GM19452 (cell line): ENCODE results near the gene LTB.

Source experiments
- ATAC-seq: cut with Tn5 transposase; IDR thresholded peaks from one replicate; pipeline ENCODE4 v1.9.1; 2021; ENCODE audit not compliant: unreplicated experiment

LTB gene, protein sequence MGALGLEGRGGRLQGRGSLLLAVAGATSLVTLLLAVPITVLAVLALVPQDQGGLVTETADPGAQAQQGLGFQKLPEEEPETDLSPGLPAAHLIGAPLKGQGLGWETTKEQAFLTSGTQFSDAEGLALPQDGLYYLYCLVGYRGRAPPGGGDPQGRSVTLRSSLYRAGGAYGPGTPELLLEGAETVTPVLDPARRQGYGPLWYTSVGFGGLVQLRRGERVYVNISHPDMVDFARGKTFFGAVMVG

DNA sequence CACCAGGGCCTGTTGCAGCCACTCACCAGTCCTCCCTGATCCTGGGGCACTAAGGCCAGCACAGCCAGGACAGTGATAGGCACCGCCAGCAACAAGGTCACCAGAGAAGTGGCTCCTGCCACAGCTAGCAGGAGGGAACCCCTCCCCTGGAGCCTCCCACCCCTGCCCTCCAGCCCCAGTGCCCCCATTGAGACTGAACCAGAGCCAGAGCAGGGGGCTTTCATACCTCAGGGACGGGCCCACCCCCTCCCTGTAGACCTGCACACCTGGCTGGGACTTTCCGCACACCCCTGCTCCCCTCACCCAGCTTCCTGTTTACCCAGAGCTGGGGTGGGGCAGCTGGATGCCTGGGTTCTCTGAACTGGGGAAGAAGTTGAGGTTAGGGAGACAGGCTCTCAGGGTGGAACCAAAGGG, at the start of gene LTB:
Gene LTB, minus strand, starts transcription at position 195 of the 414 bp plus-strand sequence. Its CDS starts 7 bp downstream, at position 188.
- ATAC-seq = no peak

DNA sequence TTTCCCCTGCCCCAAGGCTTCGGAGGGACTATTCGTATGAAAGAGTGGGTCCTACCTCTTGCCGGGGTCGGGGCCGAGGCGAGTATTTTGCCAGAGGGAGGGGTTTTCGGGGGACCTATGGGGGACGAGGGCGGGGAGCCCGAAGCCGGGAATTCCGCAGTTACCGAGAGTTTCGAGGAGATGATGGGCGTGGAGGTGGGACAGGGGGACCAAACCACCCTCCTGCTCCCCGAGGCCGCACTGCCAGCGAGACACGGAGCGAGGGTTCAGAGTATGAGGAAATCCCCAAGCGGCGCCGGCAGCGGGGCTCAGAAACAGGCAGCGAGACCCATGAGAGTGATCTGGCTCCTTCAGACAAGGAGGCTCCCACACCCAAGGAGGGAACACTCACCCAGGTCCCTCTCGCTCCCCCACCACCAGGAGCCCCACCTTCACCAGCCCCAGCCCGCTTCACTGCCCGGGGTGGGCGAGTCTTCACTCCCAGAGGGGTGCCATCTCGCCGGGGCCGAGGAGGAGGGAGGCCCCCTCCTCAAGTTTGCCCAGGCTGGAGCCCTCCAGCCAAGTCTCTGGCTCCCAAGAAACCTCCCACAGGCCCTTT, 49.6 kb upstream of the LTB start:
- no peak for ATAC-seq

DNA sequence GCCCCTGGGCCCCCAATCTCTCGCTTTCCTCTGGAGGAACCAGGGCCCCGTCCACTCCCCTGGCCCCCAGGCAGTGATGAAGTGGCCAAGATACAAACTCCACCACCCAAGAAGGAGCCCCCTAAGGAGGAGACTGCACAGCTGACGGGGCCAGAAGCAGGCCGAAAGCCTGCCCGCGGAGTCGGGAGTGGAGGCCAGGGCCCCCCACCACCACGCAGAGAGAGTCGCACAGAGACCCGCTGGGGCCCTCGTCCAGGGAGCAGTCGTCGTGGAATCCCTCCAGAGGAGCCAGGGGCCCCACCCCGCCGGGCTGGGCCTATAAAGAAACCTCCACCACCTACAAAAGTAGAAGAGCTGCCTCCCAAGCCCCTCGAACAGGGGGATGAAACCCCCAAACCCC, 49.0 kb upstream of the LTB start:
- ATAC-seq = no peak

DNA sequence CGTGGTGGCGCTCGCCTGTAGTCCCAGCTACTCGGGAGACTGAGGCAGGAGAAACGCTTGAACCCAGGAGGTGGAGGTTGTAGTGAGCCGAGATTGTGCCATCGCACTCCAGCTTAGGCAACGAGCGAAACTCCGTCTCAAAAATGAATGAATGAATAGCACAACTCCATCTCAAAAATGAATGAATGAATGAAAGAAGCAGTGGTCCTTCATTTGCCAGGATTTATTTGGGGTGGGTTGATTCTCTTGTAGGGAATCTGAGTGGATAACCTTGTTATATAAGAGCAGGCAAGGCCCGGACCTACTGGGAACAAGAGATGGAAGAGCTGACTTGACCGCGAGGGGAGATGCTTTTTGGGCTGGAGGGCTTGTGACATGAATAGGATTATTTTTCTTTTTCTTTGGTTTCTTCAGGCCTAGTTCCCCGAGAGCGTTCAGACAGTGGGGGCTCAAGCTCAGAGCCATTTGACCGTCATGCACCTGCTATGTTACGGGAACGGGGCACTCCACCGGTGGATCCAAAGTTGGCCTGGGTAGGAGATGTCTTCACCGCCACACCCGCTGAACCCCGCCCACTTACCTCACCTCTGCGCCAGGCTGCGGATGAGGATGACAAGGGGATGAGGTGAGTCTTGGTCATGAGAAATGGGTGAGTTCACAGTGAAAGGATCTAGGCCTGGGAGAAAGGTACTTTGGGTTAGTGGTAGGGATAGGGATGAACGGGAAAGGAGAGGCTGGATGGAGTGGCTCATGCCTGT, 48.1 kb upstream of the LTB start:
- ATAC-seq = no peak

DNA sequence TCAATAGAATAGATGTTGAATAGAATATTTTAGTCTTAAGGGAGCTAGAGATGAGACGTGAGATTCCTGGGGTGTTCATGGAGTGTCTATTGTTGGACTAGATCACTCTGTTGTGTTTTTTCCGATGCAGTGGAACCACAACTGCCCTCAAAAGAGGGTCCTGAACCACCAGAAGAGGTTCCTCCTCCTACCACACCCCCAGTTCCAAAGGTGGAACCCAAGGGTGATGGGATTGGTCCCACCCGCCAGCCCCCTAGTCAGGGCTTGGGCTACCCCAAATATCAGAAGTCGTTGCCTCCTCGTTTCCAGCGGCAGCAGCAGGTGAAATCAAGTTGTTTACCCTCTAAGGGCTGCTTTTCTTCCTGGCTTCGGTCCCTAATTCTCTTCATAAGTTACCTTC, 46.8 kb upstream of the LTB start:
- no peak for ATAC-seq

DNA sequence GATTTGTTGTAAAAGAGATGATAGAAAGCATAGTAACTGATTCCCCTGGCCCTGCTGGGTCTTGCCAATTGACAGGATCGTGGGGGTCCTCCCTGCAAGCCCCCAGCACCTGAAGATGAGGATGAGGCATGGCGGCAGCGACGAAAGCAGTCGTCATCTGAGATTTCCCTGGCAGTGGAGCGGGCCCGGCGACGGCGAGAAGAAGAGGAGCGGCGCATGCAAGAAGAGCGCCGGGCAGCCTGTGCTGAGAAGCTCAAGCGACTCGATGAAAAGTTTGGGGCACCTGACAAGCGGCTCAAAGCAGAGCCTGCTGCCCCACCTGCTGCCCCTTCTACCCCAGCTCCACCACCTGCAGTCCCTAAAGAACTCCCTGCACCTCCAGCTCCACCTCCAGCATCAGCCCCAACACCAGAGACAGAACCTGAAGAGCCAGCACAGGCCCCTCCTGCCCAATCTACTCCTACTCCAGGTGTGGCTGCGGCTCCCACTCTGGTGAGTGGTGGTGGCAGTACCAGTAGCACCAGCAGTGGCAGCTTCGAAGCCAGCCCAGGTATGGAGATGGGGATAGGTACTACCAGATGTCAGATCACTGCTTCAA, 45.6 kb upstream of the LTB start:
- ATAC-seq = no peak

DNA sequence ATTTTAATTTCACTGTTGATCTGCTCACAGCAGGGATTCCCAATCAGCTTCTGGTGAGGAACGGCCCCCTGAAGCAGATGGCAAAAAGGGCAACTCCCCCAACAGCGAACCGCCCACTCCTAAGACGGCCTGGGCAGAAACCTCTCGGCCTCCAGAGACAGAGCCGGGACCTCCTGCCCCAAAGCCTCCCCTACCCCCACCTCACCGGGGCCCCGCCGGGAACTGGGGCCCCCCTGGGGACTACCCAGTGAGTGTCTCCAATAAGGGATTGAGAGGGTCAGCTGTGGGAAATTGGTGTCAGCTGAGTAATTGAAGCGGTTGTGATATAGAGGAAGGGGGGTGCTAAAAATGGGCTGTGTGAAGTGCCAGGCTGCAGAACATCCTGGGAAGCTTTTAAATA, 44.7 kb upstream of the LTB start:
- ATAC-seq = no peak

DNA sequence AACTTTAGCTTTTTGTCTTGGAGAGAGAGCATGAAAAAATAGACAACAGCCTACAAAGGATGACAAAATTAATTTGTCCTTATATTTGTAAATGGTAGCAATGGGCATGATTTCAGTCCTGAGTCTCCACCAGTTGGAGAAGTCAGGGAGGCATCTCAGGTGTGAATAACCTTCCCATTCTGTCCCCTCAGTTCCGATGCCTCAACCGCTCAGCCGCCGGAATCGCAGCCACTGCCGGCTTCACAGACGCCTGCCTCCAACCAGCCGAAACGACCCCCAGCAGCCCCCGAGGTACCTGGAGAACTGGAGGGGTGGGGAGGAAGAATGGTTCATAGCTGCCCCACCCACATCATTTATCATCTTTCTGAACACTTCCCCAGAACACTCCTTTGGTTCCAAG, 41.8 kb upstream of the LTB start:
- no peak for ATAC-seq

DNA sequence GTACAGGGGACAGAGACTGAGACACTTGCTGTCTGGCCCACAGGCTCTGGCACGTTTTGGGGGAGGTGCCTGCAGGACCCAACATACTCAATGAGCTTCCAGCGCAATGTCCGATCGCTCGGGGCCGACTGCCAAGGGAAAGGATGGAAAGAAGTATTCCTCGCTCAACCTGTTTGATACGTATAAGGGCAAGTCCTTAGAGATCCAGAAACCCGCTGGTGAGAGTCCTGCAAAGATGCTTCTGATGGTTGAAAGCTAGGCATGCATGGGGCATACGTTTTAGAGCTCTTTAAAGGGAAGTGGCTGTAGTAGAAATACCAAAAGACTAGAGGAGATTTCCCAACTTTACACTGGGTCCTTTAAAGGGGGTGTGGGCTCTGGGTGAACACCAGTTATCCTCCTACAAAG, 40.5 kb upstream of the LTB start:
- ATAC-seq = no peak

DNA sequence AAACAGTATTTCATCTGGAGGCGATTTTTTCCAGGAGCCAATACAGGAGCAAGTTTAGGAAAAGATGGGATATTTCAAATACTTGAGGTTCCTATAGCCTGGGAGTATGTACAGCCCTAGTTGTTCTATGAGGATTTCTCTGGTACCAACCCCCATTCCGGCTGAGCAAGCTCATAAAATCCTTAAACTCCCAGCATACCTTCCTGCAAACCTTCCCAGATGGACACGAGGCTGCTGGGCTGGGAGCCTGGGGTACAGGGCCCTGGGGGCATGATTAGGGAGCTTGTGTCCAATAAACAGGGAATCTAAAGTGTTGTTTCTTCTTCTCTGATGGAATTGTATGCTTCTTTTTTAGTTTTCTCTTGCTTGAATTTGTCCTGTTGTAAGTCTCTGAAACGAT, 39.8 kb upstream of the LTB start:
- no peak for ATAC-seq

DNA sequence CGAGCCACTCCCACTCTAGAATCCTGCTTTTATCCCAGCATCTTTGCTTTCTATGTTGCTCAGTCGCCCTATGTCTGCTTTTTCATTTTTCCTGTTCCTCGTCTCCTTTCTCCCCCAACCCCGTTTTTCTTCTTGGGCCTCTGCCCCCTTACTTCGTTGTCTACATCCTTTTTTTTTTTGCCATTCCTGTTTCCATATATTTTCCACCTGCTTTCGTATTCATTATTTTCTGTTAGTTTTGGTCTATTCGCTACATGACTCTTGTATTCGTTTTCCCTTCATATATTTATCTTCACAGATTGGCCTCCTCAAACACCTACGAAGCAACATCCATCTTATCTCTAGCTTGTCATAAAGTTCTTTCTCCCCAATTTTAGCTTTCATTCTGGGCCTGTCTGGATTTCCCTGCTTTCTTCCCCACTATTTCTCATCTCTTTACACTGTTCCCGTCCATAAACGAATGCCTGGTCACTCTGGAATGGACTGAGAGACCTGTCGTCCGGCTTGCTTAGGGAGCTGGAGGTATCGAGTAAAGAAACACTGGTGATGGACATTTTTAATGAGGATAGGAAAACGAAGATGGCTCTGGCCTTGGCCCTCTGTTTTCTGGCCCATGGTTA, 39.2 kb upstream of the LTB start:
- no peak for ATAC-seq

DNA sequence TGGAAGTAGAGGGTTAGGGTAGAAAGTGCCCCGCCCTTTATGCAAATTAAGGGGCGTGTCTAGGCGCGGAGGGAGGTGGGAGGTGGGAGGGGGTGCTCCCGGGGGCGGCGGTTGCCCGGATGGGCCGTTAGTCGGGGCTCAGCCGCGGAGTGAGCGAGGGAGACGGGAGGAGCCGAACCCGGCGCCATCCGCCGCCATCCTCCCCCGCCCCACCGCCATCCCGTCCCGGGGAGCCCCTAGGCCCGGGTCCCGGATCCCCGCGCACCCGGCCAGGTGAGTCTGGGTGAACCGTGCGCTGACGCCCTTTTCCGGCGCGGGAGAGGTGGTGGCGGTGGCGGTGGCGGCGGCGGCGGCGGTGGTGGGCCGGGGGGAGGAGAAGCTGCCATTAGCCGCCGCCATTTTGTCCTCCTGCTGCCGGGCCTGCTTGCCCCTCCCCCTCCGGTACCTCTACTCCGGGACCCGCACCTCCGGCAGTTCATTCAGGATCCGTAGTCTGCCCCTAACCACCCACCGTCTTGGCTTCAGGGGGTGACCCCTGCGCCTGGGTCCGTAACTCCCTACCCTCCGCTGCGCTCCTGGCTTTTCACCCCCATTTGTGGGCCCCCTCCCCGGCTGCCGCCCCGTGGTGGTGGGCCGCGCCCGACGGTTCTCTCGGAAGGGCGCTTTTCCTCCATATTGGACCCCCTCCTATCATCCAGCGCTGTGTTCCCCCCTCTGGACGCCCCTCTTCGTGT, 38.5 kb upstream of the LTB start, which contains the start of gene PRRC2A:
Gene PRRC2A, plus strand, starts transcription at position 130 of the 734 bp plus-strand sequence. CDS start 2,075 bp downstream, outside the sequence.
- ATAC-seq = peak; percentile 52

DNA sequence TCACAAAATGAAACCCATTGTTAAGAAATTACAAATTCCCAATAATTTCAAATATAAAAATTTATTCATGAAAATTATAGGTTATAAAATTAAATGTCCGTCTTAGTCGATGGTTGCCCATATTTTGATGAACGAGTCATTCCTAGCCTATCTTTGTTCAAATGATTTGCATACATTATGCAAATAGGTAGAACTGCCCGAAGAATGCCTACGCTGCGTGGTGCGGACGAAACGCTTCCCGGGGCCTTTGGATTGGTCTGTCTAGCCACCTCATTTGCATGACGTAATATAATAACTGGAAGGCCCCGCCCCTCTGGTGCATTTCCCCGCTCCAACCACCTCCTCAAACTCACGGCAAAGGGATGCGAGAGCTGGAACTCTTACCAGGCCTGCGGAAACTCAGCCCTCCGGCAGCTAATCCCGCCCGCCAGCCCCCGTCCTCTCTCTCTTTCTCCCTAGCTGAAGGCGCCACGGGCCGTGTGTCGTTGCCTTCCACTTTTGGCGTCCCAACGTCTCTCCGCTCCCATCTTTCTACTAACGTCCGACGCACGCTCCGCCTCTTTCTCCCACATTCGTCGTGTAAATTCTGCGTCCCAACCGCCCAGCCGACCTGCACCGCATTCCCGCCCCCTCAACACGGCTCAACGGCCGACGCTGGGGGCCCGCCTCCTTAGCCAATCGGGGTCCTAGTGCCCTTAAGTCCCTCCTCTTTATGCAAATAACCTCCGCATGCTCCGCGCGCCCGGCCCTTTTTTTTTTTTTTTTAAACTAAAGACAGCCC, 37.8 kb upstream of the LTB start:
- peak; percentile 72 for ATAC-seq

DNA sequence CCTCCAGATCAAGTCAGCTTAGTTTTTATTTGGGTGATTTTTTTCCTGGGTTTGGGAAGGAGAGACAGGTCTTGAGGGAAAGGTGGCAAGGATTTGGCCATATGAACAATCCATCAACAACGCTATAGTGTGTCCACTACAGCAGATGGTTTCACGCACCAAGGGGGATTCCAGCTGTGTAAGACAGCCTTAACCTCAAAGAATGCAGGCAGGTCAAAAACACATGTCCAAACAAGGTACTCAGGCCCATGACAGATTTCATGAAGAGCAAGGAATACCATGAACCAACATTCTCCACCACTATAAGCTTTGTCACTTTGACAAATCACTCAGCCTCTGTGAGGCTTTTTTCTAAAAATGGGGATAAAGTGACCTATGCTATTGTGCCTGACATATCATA, 34.8 kb upstream of the LTB start:
- no peak for ATAC-seq

DNA sequence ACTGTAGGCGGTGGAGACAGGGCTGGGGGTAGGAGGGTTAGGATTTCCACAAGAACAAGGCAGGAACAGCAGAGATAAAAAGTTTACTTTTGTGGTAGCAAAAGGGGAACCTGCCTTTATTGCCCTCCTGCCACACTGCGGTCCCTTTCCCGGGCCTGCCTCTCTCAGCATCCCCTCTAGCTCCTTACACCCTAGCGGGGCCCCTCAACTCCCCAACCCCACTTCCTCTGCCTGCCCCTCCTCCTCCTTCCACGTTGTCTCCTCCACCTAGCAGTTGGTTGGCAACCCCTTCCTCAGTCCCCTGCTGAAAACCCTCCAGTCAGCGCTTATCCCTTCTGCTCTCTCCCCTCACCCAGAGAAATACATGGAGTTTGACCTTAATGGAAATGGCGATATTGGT, 33.5 kb upstream of the LTB start:
- ATAC-seq = no peak

DNA sequence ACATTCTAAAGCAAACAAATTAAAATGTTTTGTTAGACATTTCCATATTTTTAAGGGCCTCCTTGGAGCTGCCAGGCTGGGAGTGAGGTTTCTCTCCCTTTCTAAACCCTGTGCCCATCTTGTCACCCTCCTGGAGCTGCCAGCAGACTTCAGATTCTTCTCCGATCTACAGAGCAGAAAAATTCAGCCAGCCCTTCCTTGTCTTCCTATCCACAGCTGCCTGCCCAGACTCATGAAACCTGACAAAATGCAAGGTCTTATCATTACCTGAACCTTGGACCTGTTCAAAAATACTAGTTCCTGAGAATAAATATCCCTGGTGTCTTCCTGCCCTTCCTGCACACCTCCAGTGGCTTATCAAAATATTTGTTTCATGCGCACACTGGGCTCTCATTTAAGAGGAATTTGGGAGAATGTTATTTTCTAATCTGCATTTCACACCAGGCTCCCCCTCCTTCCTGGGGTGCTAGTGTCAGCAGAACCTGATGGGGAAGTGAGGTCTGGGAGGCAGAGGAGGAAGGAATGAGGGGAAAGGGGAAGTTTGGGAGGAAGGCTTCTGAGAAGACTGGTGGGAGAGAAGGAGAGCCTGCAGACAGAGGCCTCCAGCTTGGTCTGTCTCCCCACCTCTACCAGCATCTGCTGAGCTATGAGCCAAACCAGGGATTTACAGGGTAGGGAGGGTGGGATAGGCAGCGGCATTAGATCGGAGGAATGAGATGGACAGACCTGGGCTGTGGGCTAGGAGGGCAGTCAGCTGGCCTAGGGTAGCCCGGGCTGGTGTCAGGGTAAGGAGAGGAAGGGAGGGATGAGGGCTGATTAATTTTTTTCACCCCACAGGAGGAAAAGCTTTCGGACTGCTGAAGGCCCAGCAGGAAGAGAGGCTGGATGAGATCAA, 32.7 kb upstream of the LTB start, which contains the start of gene AIF1:
Gene AIF1, plus strand, starts transcription at position 551 of the 895 bp plus-strand sequence. Its CDS starts 96 bp downstream, at position 647.
- ATAC-seq = no peak

DNA sequence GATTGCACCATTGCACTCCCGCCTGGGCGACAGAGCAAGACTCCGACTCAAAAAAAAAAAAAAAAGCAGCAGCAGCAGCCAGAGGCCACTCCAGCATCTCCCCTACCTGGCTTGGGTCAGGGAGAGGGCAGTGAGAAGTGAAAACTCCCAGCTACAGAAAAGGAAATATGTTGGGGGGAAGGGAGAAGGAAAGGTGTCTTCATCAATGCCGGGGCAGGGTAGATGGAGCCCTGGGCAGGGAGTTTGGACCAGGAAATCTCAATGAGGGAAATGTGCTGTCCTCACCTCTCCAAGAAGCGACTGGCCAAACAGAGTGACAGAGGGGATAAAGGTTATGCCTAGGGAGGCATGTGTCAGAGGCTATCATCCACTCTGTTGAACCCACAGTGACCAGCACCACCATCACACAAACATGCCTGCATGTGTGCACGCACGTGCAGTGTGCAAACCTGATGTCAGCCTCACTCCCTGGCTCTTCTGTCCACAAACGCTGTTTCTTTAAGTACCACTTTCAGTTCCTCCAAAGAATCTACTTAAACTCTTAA, 31.9 kb upstream of the LTB start:
- no peak for ATAC-seq

DNA sequence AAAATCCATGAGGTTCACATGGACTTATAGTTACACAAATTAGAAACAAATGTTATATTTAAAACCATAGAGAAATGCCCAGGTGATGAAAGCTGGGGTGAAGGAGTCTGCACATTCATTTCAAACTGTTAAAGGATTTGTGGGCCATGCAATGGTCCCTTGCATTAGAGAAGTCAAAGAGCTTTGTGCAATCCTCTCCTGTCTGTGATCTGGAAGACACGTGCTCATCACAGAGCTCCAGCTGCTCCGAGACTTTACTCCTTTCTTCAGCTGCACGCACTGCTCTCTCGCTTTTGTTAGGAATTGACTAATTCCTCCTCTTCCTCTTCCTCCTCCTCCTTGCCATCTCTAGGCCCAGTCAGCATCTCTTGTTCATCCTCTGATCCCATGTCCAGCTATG, 28.7 kb upstream of the LTB start:
- ATAC-seq = no peak
